C4-2B (cell line): ENCODE measurements around the gene CIC.

Experiments
- CTCF ChIP-seq: fragments of 450-650 bp; conservative IDR thresholded peaks from 2 replicates; pipeline ENCODE4 v1.5.1; 2017; ENCODE audit warnings: mild to moderate bottlenecking
- ZFX ChIP-seq: fragments of 450-650 bp; IDR thresholded peaks from 2 replicates; pipeline ENCODE4 v1.6.1; 2017

- TF ChIP-seq CTCF (no peak), ZFX (no peak)
Observed at GRCh38 chr19:42220751-42221097, 48.3 kb upstream of the CIC start.
